Trophoblast cell (in vitro differentiated cells and primary cell): ENCODE results near the gene PANK4.

ENCODE experiments used
- DNase-seq, 2 donors: peaks; one replicate each; pipeline ENCODE4 v3.0.0-alpha.2; 2016
- H2AFZ ChIP-seq: 2 replicates; pipeline ENCODE4 v1.6.1; 2013; ENCODE audit warnings: low read length, moderate library complexity, mild to moderate bottlenecking; ENCODE audit not compliant: insufficient read depth, poor library complexity
- H2AK5ac ChIP-seq: 2 replicates; pipeline ENCODE4 v1.6.1; 2013; ENCODE audit warnings: mild to moderate bottlenecking, low read length
- H2BK120ac ChIP-seq: 2 replicates; pipeline ENCODE4 v1.6.1; 2013; ENCODE audit warnings: low read length, mild to moderate bottlenecking, moderate library complexity; ENCODE audit not compliant: insufficient read depth, poor library complexity
- H2BK12ac ChIP-seq: 2 replicates; pipeline ENCODE4 v1.6.1; 2013; ENCODE audit warnings: mild to moderate bottlenecking, low read length, moderate library complexity
- H2BK5ac ChIP-seq: 2 replicates; pipeline ENCODE4 v1.6.1; 2013; ENCODE audit warnings: low read length, low read depth, moderate library complexity, mild to moderate bottlenecking; ENCODE audit not compliant: poor library complexity
- H3K14ac ChIP-seq: 2 replicates; pipeline ENCODE4 v1.6.1; 2013; ENCODE audit warnings: mild to moderate bottlenecking, low read length
- H3K18ac ChIP-seq: 2 replicates; pipeline ENCODE4 v1.6.1; 2013; ENCODE audit warnings: mild to moderate bottlenecking, low read length
- H3K23ac ChIP-seq: 2 replicates; pipeline ENCODE4 v1.6.1; 2013; ENCODE audit warnings: low read length
- H3K27ac ChIP-seq: 2 replicates; pipeline ENCODE4 v1.5.1; 2013; ENCODE audit warnings: low read depth, mild to moderate bottlenecking, inconsistent platforms, low read length, moderate library complexity
- H3K27me3 ChIP-seq: 2 replicates; pipeline ENCODE4 v1.6.1; 2013; ENCODE audit warnings: inconsistent platforms, mild to moderate bottlenecking, low read length, moderate library complexity; ENCODE audit not compliant: insufficient read depth
- H3K36me3 ChIP-seq, 2 experiments: 1 replicate in 1 of 2; 2 replicates in 1 of 2; pipeline ENCODE4 v1.6.1; 2013; ENCODE audit warnings: low read length in 2 of 2, mild to moderate bottlenecking in 2 of 2, moderate library complexity in 1 of 2; ENCODE audit not compliant: insufficient read depth in 2 of 2, control insufficient read depth in 1 of 2
- H3K4ac ChIP-seq: 2 replicates; pipeline ENCODE4 v1.6.1; 2013; ENCODE audit warnings: low read depth, mild to moderate bottlenecking, low read length, moderate library complexity
- H3K4me1 ChIP-seq, 2 experiments: 1 replicate in 1 of 2; 2 replicates in 1 of 2; pipeline ENCODE4 v1.6.1; 2013; ENCODE audit warnings: low read length in 2 of 2, mild to moderate bottlenecking in 2 of 2, moderate library complexity in 1 of 2; ENCODE audit not compliant: insufficient read depth in 2 of 2, control insufficient read depth in 1 of 2
- H3K4me2 ChIP-seq: 2 replicates; pipeline ENCODE4 v1.6.1; 2013; ENCODE audit warnings: inconsistent platforms, mild to moderate bottlenecking, low read length, moderate library complexity
- H3K4me3 ChIP-seq: 2 replicates; pipeline ENCODE4 v1.5.1; 2013; ENCODE audit warnings: mild to moderate bottlenecking, low read depth, low read length, inconsistent platforms
- H3K79me1 ChIP-seq: one replicate; pipeline ENCODE4 v1.6.1; 2013; ENCODE audit warnings: low read length
- H3K79me2 ChIP-seq: 2 replicates; pipeline ENCODE4 v1.6.1; 2013; ENCODE audit warnings: low read length, mild to moderate bottlenecking; ENCODE audit not compliant: control insufficient read depth, insufficient read depth, poor library complexity
- H3K9ac ChIP-seq: 2 replicates; pipeline ENCODE4 v1.6.1; 2013; ENCODE audit warnings: mild to moderate bottlenecking, low read length
- H3K9me3 ChIP-seq: 2 replicates; pipeline ENCODE4 v1.6.1; 2013; ENCODE audit warnings: low read depth, mild to moderate bottlenecking, control low read depth, inconsistent platforms, low read length; ENCODE audit not compliant: insufficient read depth
- H4K12ac ChIP-seq: 2 replicates; pipeline ENCODE4 v1.6.1; 2013; ENCODE audit warnings: low read depth, mild to moderate bottlenecking, low read length, moderate library complexity
- H4K8ac ChIP-seq: 2 replicates; pipeline ENCODE4 v1.6.1; 2013; ENCODE audit warnings: low read depth, mild to moderate bottlenecking, low read length, moderate library complexity
- H4K91ac ChIP-seq: one replicate; pipeline ENCODE4 v1.6.1; 2013; ENCODE audit warnings: low read depth, mild to moderate bottlenecking, low read length, moderate library complexity
- WGBS: extraction: QIAGEN DNeasy Blood & Tissue Kit; methylation state at CpG from one replicate; pipeline ENCODE4 v1.1.7; 2013; ENCODE audit warnings: missing lambda C conversion rate; ENCODE audit not compliant: insufficient read length, insufficient coverage; ENCODE audit errors: extremely low coverage; 5-methylcytosine and 5-hydroxymethylcytosine counted together

The PANK4 gene

GRCh38 chr1:2522230-2522629 lies 4.2 kb downstream of the PANK4 start:
- H4K91ac ChIP-seq = no peak overlapping the region
- no peak overlapping the region for H2BK12ac ChIP-seq
- no peak overlapping the region for H3K4me3 ChIP-seq
- no peak overlapping the region for H3K9ac ChIP-seq
- no peak overlapping the region for H3K14ac ChIP-seq
- H3K27me3 ChIP-seq = peaks cover 4% of the 10 kb centered on the region
- DNase-seq = no peak
- no peak overlapping the region for H2AK5ac ChIP-seq
- peaks cover 7% of the 10 kb centered on the region for H3K79me1 ChIP-seq
- H3K23ac ChIP-seq = no peak overlapping the region
- no peak overlapping the region for H3K4me2 ChIP-seq
- H3K4me1 ChIP-seq = peaks cover 7 to 15% of the 10 kb centered on the region in 2 experiments
- WGBS = no CpG with 5 or more reads among the region's 7 CpGs
- no peak overlapping the region for H3K4ac ChIP-seq
- no peak overlapping the region for H2BK120ac ChIP-seq
- H3K27ac ChIP-seq = no peak overlapping the region
- H4K12ac ChIP-seq = no peak overlapping the region
- H4K8ac ChIP-seq = no peak overlapping the region
- H3K79me2 ChIP-seq = peaks cover 12% of the 10 kb centered on the region
- peaks cover 42 to 43% of the 10 kb centered on the region in 2 experiments for H3K36me3 ChIP-seq
- no peaks in the 10 kb centered on the region for H3K9me3 ChIP-seq
- no peak overlapping the region for H2BK5ac ChIP-seq
- H3K18ac ChIP-seq = no peak overlapping the region
- H2AFZ ChIP-seq = no peak overlapping the region

- no peak overlapping the region for H3K4me2 ChIP-seq
- WGBS = no CpG with 5 or more reads among the region's 21 CpGs
- no peak overlapping the region for H2AFZ ChIP-seq
- no peak overlapping the region for H2BK120ac ChIP-seq
- H2BK12ac ChIP-seq = no peak overlapping the region
- no peak overlapping the region for H3K4me3 ChIP-seq
- no peak overlapping the region for H4K91ac ChIP-seq
- no peaks in the 10 kb centered on the region for H3K27me3 ChIP-seq
- no peak overlapping the region for H3K27ac ChIP-seq
- peaks cover 57% of the 10 kb centered on the region in 2 experiments for H3K36me3 ChIP-seq
- H3K9me3 ChIP-seq = no peaks in the 10 kb centered on the region
- peaks cover 9% of the 10 kb centered on the region for H3K79me2 ChIP-seq
- no peak overlapping the region for H4K8ac ChIP-seq
- H4K12ac ChIP-seq = no peak overlapping the region
- no peak overlapping the region for H2AK5ac ChIP-seq
- H3K9ac ChIP-seq = no peak overlapping the region
- DNase-seq = no peak
- H3K18ac ChIP-seq = no peak overlapping the region
- no peak overlapping the region for H3K4ac ChIP-seq
- peaks cover 3% of the 10 kb centered on the region for H3K79me1 ChIP-seq
- H3K14ac ChIP-seq = no peak overlapping the region
- no peak overlapping the region for H2BK5ac ChIP-seq
- peaks cover 7 to 12% of the 10 kb centered on the region in 2 experiments for H3K4me1 ChIP-seq
- H3K23ac ChIP-seq = no peak overlapping the region
These were observed 5.6 kb downstream of the PANK4 start for GRCh38 chr1:2520806-2521205.

- H3K9me3 ChIP-seq = no peaks in the 10 kb centered on the region
- peaks cover 63% of the 10 kb centered on the region in 2 experiments for H3K36me3 ChIP-seq
- H3K9ac ChIP-seq = no peak overlapping the region
- H3K4ac ChIP-seq = no peak overlapping the region
- no peak overlapping the region for H2BK12ac ChIP-seq
- no peaks in the 10 kb centered on the region for H3K27me3 ChIP-seq
- H3K4me1 ChIP-seq = peaks cover 4 to 8% of the 10 kb centered on the region in 2 experiments
- no peak overlapping the region for H3K4me2 ChIP-seq
- no peak overlapping the region for H2BK5ac ChIP-seq
- no peaks in the 10 kb centered on the region for H3K79me1 ChIP-seq
- H4K12ac ChIP-seq = no peak overlapping the region
- H3K18ac ChIP-seq = no peak overlapping the region
- no peak overlapping the region for H4K8ac ChIP-seq
- no peak overlapping the region for H4K91ac ChIP-seq
- no peak overlapping the region for H2BK120ac ChIP-seq
- H3K27ac ChIP-seq = no peak overlapping the region
- no peak overlapping the region for H3K23ac ChIP-seq
- H3K4me3 ChIP-seq = no peak overlapping the region
- no peak for DNase-seq
- no peak overlapping the region for H2AFZ ChIP-seq
- no CpG with 5 or more reads among the region's 20 CpGs for WGBS
- H3K79me2 ChIP-seq = peaks cover 4% of the 10 kb centered on the region
- H2AK5ac ChIP-seq = no peak overlapping the region
- no peak overlapping the region for H3K14ac ChIP-seq
These were observed 6.2 kb downstream of the PANK4 start for GRCh38 chr1:2520206-2520605.

GRCh38 chr1:2519729-2520128 lies 6.7 kb downstream of the PANK4 start:
- H3K79me2 ChIP-seq = peaks cover 4% of the 10 kb centered on the region
- H2BK5ac ChIP-seq = no peak overlapping the region
- no peaks in the 10 kb centered on the region for H3K79me1 ChIP-seq
- no peak overlapping the region for H3K4me2 ChIP-seq
- no peak overlapping the region for H4K91ac ChIP-seq
- H2AFZ ChIP-seq = no peak overlapping the region
- no peaks in the 10 kb centered on the region for H3K9me3 ChIP-seq
- no peak overlapping the region for H3K18ac ChIP-seq
- no peak overlapping the region for H3K4me3 ChIP-seq
- H3K4ac ChIP-seq = no peak overlapping the region
- peaks cover 67% of the 10 kb centered on the region in 2 experiments for H3K36me3 ChIP-seq
- H4K12ac ChIP-seq = no peak overlapping the region
- no peak overlapping the region for H3K27ac ChIP-seq
- H2BK12ac ChIP-seq = no peak overlapping the region
- H3K27me3 ChIP-seq = no peaks in the 10 kb centered on the region
- H4K8ac ChIP-seq = no peak overlapping the region
- H2AK5ac ChIP-seq = no peak overlapping the region
- H3K14ac ChIP-seq = no peak overlapping the region
- H2BK120ac ChIP-seq = no peak overlapping the region
- WGBS = no CpG with 5 or more reads among the region's 30 CpGs
- no peak for DNase-seq
- no peak overlapping the region for H3K23ac ChIP-seq
- no peak overlapping the region for H3K9ac ChIP-seq
- H3K4me1 ChIP-seq = peaks cover 2 to 3% of the 10 kb centered on the region in 2 experiments
